ENCODE measurements around the gene CYB5R4.

CYB5R4 gene

DNA sequence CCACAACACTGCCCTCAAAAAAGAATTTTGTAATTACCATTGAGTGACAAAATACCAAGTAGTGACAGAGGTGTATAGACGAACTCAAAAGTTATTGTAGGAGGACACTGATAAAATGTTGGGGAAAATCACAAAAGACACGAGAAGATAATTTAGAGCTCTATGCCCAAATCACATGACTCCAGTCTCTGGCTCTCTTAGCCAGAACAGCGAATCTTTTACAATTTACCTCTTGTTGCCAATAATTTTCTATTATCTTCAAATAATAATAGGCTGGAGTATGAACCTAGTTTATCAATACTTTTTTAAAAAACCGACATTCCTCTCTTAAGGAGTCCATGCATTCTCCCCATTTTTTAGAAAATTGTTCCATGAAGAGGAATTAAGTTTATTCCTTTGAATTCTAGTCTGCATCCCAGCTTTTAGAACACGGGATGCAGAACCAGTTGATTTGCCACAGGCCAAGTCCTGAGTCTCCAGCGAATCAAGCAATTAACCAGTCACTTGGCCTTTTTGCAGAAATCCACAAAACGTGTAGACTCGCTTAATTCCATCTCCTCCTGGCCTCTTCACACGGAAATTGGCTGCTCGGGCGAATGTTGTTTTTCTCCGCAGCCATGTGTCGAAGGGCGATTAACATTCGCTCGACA, 6.8 kb upstream of the CYB5R4 start:
- DNase-seq (ENCODE audit: low spot score), result no peak
- H3K27ac ChIP-seq, result no peak overlapping the region
- peak overlapping the region; percentile 77 for H3K4me3 ChIP-seq
- TF ChIP-seq CTCF (IDR thresholded peaks at IDR 0.05), result no peak

- DNase-seq (ENCODE audit: low spot score), result no peak
- TF ChIP-seq CTCF (IDR thresholded peaks at IDR 0.05), result no peak
- Histone ChIP-seq H3K27ac (no peak within 1 kb of the TSS), H3K4me3 (peak within 1 kb of the TSS; percentile 77)
Observed at GRCh38 chr6:83853178-83854000, 6.1 kb upstream of the CYB5R4 start, which contains the start of gene RIPPLY2. Gene RIPPLY2 (plus strand): TSS chr6:83853360. CDS start chr6:83853417, 57 bp downstream.

DNA sequence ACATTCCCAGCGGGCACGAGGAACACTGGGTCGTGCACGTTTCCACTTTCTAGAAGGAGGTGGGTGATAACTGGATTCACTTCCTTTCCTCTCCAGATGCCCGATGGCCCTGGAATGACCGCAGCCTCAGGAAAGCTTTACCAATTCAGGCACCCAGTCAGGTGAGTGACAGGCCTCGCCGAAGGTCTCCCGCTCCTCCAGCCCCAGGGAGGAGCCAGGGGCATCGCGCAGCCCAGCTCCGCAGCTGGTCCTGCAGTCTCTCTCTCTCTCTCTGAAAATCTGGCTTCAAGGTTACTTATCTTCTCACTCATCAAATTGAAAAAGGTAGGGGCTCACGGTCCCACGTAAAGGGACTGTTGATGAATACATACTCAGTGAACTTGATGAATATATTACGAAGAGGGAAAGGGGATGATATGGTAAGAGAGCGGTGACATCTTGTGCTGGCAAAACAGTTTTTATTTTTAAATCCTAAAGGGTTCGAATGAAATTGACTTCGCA, 5.4 kb upstream of the CYB5R4 start:
- Histone ChIP-seq H3K4me3 (peak overlapping the region; percentile 77), H3K27ac (no peak overlapping the region)
- no peak for DNase-seq (ENCODE audit: low spot score)
- no peak for TF ChIP-seq CTCF (IDR thresholded peaks at IDR 0.05)

GRCh38 chr6:83854766-83855165, 4.7 kb upstream of the CYB5R4 start:
- Histone ChIP-seq H3K4me3 (no peak overlapping the region), H3K27ac (no peak overlapping the region)
- no peak for TF ChIP-seq CTCF (IDR thresholded peaks at IDR 0.05)
- DNase-seq (ENCODE audit: low spot score), result no peak

GRCh38 chr6:83860359-83860755, 868 bp downstream of the CYB5R4 start:
- TF ChIP-seq CTCF (IDR thresholded peaks at IDR 0.05), result no peak
- DNase-seq (ENCODE audit: low spot score), result no peak
- Histone ChIP-seq H3K27ac (peak overlapping the region; percentile 50 to 96), H3K4me3 (peak overlapping the region; percentile 95)

DNA sequence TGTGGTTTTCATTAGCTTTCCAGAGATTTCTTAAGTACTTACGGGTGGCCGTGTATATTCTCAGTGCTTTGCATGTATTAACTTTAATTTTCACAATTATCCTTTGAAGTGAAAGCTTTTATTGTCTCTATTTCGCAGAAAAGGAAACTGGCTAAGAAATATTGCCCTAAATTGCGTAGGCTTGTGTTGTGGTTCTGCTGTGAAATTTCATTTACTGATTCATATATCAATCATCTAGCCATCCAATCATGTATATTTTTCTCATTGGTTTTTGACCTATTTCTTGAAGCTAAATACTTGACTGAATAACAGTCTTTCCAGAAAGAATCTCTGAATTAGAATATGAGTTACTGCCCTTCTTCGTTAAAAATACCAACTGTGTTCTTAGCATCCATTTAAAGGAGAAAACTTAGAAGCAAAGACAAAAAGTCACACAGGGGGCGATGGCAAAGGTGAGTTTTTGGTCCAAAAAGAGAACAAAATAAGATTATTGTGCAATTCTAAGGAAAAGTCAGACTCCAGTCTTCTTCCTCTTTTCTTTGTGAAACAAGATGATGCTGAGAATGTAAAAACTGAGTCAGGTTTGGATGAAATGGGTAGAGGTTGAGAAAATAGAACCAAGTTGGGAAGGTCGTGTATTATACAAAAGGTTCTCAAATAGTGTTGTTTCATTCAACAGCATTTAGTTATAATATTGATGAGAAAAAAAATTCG, 1.4 kb downstream of the CYB5R4 start:
- Histone ChIP-seq H3K4me3 (peak overlapping the region; percentile 95), H3K27ac (no peak overlapping the region)
- no peak for TF ChIP-seq CTCF (IDR thresholded peaks at IDR 0.05)
- DNase-seq (ENCODE audit: low spot score), result no peak

All from coronary artery (tissue), 2 donors.